ENCODE results near the gene HPD.
"Not testable (repeated sequence)": the region's sequence is repeated elsewhere in the genome, so short reads cannot be mapped to it uniquely, and the experiment has no call there.

HPD gene

DNA sequence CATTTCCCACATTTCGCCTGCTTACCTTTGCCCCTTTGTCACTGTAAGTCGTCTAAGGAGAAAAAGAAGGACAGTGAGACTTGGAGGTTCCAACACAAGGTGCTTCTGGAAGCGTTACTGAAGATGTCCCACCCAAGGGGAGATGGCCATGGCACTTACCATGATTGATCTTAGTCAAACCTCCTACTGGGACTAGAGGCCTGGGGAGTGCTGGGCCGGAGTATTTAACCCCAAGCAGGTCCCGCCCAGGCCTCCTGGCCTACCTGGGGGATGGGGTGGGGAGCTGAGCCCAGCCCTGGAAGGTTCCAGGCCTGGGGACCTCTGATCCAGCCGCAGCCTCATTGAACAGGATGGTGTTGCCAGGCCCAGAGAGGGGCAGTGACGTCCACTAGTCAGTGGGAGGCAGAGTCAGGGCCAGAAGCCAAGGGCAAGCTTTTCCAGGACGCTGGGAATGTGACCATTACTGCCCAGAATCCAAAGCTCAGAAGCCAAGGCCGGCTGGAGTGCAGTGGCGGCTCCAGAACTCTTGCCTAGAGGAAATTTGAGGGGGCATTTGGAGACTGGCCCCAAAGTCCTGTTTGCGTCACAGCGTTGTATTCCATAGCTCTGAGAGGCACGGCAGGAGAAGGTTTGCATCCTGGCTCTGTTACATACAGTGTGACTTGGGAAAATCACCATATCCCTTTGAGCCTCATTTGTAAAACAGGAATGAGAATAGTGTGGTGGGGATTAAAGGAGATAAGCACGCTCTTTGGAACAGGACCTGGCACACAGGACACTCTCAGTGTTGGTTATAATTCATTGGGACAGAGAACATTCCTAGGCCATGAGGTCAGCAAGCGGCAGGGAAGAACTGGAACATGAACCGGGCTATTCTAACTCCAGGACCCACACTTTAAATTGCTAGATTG lies at the start of gene HPD:
TSS of gene HPD (minus strand) at position 198 of the 911 bp plus-strand sequence. CDS start at position 162, 36 bp downstream.
- DNase-seq: no peak

DNA sequence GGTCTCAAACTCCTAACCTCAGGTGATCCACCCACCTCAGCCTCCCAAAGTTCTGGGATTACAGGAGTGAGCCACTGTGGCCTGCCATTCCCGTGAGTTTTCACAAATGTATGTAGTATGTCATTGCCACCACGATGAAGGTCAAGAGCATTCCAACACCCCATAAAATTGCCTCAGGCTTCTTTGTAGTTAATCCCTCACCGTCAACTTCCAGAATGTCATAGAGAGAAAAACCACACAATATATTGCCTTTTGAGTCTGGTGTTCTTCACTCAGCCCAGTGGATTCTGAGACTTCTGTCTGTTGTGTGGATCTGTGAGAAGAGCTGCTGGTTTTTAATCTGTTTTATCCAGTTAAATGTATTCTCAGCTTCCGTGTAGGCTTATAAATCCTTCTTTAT lies 47.1 kb upstream of the HPD start:
- DNase-seq: no peak

DNA sequence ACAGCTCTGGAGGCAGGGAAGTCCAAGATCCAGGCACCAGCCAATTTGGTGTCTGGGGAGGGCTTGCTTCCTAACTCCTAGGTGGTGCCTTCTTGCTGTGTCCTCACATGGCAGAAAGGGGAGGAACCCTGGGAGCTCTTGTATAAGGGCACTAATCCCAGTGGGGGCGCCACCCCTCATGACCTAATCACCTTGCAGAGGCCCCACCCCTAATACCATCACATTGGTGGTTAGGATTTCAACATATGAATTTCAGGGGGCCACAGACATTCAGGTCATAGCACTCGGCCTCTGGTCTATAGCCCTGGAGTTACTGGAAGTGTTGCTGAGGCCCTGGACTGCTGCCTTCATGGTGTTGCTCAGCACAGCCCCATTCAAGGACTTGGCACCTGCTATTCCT lies 44.5 kb upstream of the HPD start:
- DNase-seq: no peak

DNA sequence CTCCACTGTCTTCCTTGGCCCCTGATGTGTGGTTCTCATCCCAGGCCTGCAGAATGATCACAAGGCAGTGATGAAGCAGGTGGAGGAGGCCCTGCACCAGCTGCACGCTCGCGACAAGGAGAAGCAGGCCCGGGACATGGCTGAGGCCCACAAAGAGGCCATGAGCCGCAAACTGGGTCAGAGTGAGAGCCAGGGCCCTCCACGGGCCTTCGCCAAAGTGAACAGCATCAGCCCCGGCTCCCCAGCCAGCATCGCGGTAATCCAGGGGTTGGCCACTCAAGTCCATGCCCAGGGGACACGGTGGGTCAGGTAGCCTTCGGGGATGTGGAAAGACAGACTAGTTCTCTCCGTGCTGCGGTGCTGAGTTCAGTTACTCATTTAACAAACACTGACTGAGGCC lies 40.9 kb upstream of the HPD start:
- no peak for DNase-seq

DNA sequence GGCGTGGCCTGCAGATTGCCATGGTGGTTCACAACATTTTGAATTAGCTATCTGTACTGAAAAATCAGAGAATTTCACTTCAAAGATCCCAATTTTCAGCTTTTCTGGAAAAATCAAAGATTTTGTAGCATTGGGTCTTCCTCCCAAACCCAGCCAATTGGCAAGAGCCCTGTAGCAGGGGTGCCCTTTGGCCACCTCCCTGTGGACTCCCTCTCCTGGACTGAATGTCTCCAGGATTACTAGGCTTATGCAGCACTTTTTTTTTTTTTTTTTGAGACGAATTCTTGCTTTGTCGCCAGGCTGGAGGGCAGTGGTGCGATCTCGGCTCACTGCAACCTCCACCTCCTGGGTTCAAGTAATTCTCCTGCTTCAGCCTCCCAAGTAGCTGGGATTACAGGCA lies 39.6 kb upstream of the HPD start:
- no peak for DNase-seq

- DNase-seq: no peak
Observed at GRCh38 chr12:121894633-121895032, 36.0 kb upstream of the HPD start.

GRCh38 chr12:121893961-121894460 lies 35.4 kb upstream of the HPD start:
- no peak for DNase-seq

GRCh38 chr12:121892673-121893561 lies 34.3 kb upstream of the HPD start:
- no peak for DNase-seq

DNA sequence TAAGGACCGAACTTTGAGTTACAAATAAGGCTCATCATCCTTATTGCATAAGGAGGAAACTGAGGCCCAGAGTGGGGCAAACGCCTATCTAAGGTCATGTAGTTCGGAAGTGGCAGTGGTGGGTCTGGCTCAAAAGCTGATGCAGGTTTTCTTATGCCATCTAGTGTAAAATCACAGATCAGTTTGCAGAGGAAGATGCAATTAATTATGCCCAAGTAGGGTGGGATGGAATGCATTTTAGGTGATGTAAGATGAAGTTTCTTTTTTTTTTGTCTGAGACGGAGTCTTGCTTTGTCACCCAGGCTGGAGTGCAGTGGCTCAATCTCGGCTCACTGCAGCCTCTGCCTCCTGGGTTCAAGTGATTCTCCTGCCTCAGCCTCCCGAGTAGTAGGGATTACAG lies 31.0 kb upstream of the HPD start:
- not testable (repeated sequence) for DNase-seq

DNA sequence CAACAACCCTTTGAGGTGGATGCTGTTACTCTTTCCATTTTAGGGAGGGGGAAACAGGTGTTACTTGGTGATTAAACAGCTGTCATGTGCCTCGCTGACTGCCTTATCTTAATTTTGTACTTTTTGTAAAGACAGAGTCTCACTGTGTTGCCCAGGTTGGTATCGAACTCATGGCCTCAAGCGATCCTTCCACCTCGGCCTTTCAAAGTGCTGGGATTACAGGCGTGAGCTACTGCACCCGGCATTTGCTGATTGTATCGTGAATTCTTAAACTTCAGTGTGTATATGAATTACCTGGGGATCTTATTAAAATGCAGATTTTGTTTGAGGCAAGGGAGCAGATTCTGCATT lies 30.6 kb upstream of the HPD start:
- no peak for DNase-seq

- DNase-seq: peak; percentile 99
Observed at GRCh38 chr12:121888478-121889273, 30.0 kb upstream of the HPD start, which contains the start of gene PSMD9. Gene PSMD9 (plus strand): TSS chr12:121888790. CDS start chr12:121888857, 67 bp downstream.

GRCh38 chr12:121888083-121888477 lies 29.4 kb upstream of the HPD start:
- no peak for DNase-seq

DNA sequence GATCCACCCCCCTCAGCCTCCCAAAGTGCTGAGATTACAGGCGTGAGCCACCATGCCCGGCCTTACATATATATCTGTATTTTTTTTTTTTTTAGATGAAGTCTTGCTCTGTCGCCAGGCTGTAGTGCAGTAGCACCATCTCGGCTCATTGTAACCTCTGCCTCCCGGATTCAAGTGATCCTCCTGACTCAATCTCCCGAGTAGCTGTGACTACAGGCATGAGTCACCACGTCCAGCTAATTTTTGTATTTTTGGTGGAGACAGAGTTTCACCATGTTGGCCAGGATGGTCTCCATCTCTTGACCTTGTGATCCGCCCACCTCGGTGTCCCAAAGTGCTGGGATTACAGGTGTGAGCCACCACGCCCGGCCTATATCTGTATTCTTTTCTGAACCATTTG lies 26.5 kb upstream of the HPD start:
- DNase-seq: not testable (repeated sequence)

DNA sequence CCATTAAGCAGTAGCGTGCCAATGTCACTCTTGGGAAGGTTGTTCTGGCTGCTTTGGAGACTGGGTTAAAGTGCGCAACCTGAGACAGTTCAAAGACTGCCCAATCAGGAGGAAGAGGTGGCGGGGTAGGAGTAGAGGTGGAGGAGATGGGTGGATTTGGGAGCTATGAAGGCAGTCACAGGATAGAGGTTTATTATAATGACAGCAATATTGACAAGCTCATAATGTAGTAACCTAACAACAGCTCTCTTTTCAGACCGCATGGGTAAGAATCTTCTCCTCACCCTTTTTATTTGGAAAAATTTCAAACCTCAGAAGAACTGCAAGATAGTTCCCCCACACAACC lies 24.6 kb upstream of the HPD start:
- no peak for DNase-seq

- not testable (repeated sequence) for DNase-seq
Observed at GRCh38 chr12:121876080-121876447, 17.4 kb upstream of the HPD start.

GRCh38 chr12:121875582-121875981 lies 16.9 kb upstream of the HPD start:
- no peak for DNase-seq

DNA sequence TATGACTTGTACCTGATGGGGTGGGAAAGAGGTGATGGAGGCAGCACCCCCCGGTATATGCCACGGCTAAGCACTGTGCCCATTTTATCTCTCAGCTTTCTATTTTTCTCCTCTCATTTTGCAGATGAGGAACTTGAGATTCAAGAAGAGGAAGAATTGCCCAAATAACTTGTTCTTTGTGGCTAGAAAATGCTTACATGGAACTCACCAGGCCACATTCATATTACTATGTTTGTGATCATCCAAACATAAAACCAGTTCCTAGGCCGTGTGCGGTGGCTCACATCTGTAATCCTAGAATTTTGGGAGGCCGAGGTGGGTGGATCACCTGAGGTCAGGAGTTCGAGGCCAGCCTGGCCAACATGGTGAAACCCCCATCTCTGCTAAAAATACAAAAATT lies 15.4 kb upstream of the HPD start:
- DNase-seq: no peak

DNA sequence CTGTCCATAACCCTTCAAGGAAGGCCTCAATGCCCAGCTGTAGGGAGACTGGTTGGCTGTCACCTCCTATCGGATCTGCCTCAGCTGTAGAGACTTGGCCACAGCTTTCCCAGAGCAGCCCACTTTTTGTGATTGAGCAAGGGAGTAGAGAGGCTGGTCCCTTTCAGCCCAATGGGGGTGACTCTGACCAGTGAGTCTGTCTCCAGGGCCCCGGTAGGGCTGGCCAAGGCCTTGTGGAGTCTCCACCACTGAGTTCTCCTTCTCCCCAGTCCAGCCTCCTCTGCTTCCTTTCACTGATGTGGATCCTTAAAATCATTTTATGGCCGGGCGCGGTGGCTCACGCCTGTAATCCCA lies 14.5 kb upstream of the HPD start:
- no peak for DNase-seq

DNA sequence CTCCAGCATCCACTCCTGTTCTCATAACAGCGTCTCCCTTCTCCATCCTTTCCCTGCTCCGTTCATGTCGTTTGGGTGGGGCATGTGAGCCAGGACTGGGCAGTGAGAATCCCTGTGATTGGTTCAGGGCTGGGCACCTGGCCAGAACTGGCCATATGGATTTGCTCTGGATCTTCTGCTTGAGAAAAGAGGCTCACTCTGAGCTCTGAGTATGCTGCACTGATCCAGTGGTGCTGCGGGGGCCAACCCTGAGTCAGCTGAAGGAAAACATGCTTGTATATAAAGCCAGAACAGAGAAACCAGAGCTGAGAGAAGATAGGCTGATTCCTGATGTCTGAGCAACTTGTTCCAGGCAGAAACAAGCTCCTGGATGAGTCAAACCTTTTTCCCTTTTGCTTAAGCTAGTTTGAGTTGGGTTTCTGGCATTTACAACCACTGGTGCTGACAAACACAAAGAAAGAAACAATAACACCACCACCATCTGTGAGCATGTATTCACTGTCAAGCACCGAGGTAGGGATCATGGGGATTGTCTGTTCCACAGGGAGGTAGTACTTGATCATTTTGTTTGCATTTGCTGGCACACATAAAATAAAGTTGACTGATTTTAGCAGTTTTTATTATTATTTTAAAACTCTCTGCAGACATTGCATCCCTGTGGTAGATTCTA lies 14.0 kb upstream of the HPD start:
- no peak for DNase-seq

GRCh38 chr12:121871467-121871866 lies 12.8 kb upstream of the HPD start:
- no peak for DNase-seq

- DNase-seq: not testable (repeated sequence)
Observed at GRCh38 chr12:121869229-121869628, 10.6 kb upstream of the HPD start.

DNA sequence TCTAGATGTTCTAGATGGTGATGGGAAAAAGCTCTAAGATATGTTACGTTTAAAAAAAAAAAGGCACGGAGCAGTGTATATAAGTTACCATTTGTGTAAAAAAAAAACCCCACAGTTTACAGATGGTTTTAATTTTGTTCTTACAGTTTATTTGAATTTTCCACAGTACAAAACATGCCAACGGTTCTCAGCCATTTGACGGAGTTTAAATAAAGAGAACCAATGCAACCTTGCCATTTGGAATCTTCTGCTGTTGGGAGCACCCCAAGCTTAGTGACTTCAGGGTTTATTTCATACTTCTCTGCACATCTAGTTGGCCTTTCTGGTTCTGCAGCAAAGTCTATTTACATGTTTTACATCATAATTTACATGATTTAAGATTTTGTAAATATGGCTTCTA lies 7.7 kb upstream of the HPD start:
- DNase-seq: no peak
